ENCODE data around the gene NUDT16L1. TPM values are rescaled to one million over a fixed set of nuclear protein-coding genes. Genes with fewer than 3 reads are reported as not detected.
"Not testable (repeated sequence)": the region's sequence is repeated elsewhere in the genome, so short reads cannot be mapped to it uniquely, and the experiment has no call there.

The NUDT16L1 gene
- total RNA-seq, 1 experiment from 2014 or later: 28.7 TPM

GRCh38 chr16:4713663-4714501 lies 20.5 kb downstream of the NUDT16L1 start:
- DNase-seq (ENCODE audit: low read depth): no peak

GRCh38 chr16:4714996-4715395 lies 21.6 kb downstream of the NUDT16L1 start:
- DNase-seq (ENCODE audit: low read depth): no peak

DNA sequence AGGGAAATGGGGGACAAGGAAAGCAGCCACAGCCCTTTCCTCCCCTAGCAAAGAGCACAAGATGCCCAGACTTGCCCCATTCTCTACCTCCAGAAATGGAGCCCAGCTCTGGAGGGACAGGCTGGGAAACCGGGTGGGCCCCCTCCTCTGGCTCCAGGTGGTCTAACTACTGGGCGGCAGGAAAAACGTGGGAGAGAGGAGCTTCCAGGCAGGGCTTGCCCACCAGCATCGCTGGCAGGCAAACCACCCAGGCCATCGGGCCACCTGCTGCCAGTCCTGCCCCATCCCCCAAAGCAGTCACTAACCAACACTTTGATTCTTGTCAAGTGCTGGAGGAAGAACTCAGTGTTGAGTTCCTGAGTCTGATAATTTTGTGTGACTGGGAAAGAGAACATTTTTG lies 25.1 kb downstream of the NUDT16L1 start:
- no peak for DNase-seq (ENCODE audit: low read depth)

- DNase-seq (ENCODE audit: low read depth): no peak
Measured at GRCh38 chr16:4723071-4723767, 29.9 kb downstream of the NUDT16L1 start.

- DNase-seq (ENCODE audit: low read depth): no peak
Measured at GRCh38 chr16:4724661-4725270, 31.4 kb downstream of the NUDT16L1 start.

DNA sequence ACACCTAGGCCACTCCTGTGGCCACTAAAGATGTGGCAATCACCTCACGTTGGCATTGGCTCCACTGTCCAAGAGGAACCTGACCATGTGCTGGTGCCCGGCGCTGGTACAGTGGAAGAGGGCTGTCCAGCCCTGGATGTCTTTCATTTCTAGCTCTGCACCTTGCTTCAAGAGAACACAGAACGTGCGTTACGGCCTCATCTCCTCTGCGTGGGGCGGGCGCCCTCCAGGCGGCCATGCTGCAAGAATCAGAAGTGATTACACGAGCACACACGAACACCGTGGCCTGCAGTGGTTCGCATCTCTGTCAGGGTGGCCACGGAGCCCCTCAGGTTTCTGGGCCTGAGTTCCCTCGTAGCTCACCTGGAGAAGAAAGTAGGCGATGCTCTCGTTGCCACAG lies 33.3 kb downstream of the NUDT16L1 start:
- no peak for DNase-seq (ENCODE audit: low read depth)

GRCh38 chr16:4728676-4729075 lies 35.3 kb downstream of the NUDT16L1 start:
- DNase-seq (ENCODE audit: low read depth): no peak

DNA sequence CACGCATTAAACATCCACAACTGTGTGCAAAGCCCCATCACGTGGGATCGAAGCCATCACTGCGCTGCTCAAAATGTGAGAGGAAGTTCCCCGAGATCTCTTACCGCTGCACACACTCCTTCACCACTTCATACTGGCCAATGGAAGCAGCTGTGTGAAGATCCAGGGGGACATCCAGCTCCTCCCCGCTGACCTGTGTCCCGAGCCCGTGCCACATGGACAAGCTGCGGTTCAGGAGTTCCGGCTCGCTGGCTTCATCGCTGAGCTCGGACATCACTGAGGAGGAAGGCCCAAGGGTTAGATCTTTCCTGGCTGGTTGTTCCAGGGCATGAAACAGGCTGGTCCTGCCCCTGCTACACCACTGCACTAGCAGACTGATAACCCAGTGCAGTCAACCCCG lies 36.5 kb downstream of the NUDT16L1 start:
- no peak for DNase-seq (ENCODE audit: low read depth)

GRCh38 chr16:4733211-4733742 lies 39.9 kb downstream of the NUDT16L1 start:
- DNase-seq (ENCODE audit: low read depth): no peak

- DNase-seq (ENCODE audit: low read depth): no peak
Measured at GRCh38 chr16:4733747-4734062, 40.3 kb downstream of the NUDT16L1 start.

DNA sequence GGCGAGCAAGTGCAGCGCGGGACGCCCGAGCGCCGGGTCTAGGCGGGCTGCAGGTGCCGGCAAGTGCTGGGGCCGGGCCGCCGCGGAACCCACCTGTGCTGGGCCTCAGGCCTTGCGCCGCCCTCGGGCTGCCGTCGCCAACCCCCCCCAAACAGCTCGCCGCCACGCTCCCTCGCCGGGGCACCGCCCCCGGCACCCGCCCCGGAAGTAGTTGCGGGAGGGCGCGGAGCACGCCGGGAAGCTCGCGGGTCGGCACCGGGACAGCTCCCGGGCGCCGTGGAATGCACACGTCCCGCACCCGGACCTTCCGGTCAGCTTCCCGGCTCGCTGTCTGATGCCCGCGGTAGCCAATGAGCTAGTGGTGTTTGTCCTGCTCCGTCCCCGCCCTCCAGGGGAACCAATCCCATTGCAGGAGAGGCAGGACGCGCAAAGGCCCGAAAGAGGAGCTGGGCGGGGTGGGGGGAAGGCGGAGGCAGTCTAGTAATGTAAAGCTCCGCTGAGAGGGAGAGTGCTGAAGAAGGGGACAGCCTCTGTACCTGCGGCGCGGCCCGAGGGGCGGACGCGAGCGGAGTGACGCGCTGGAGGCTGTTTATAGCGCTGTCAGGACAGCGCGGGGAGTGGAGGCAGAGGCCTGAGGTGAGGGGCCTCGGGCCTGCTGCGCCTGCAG lies 40.8 kb downstream of the NUDT16L1 start, which contains the start of the genes ANKS3 and DNAAF8:
Gene ANKS3 (minus strand): TSS at position 209 of the 667 bp plus-strand sequence. CDS start 4,122 bp downstream, outside the sequence.
Gene DNAAF8 (plus strand): TSS at position 475 of the 667 bp plus-strand sequence. CDS start 1,978 bp downstream, outside the sequence.
- peak; percentile 96 for DNase-seq (ENCODE audit: low read depth)

GRCh38 chr16:4734730-4735535 lies 41.6 kb downstream of the NUDT16L1 start:
- peak; percentile 79 for DNase-seq (ENCODE audit: low read depth)

GRCh38 chr16:4736546-4736945 lies 43.2 kb downstream of the NUDT16L1 start:
- no peak for DNase-seq (ENCODE audit: low read depth)

DNA sequence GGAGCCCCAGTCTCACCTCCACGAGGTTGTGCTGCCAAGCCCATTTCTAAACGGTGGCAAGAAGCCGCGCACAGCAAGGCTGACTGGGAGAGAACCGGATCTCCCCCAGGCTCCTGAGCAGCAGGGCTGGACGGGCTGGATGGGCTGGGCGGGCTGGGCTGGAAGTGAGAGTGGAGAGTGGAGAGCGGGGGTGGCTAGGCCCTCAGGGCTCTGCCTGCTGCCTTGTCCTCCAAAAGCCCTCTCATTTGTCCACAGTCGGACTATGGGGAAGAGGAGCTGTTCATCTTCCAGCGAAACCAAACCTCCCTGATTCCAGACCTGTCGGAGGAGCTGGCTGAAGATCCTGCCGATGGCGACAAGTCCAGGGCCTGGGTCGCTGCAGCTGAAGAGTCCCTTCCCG lies 44.2 kb downstream of the NUDT16L1 start:
- DNase-seq (ENCODE audit: low read depth): no peak

GRCh38 chr16:4738370-4738769 lies 45.0 kb downstream of the NUDT16L1 start:
- not testable (repeated sequence) for DNase-seq (ENCODE audit: low read depth)

GRCh38 chr16:4743226-4743878 lies 50.0 kb downstream of the NUDT16L1 start:
- no peak for DNase-seq (ENCODE audit: low read depth)

DNA sequence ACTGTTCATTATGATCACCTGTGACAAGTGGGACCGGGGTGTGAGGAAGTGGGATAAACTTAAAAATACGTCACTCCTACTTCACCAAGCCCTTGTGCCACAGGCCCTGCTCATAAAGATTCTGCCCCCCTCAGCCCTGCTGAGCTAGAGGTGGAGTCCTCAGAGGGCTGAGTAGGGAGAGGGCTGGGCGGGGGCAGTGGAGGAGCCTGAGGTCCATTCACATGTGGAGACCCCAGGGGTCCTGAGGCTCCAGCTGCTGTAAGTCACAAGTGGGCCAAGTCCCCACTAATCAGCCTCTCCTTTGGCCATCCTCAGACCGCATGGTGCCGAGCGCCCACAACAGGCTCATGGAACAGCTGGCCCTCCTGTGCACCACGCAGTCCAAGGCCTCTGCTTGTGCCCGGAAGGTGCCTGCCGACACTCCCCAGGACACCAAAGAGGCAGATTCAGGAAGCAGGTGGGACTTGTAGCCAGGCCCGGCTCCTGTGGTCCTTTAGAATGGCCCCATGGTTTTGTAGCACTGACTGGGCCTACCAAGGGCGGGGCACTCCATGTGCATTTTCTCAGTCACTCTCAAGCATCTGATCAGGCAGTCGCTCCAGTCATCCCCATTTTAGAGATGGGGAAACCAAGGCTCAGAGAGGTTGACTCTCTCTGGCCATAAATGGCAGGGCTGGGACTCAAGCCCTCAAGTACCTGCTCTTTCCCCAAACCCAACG lies 51.4 kb downstream of the NUDT16L1 start:
- DNase-seq (ENCODE audit: low read depth): no peak

DNA sequence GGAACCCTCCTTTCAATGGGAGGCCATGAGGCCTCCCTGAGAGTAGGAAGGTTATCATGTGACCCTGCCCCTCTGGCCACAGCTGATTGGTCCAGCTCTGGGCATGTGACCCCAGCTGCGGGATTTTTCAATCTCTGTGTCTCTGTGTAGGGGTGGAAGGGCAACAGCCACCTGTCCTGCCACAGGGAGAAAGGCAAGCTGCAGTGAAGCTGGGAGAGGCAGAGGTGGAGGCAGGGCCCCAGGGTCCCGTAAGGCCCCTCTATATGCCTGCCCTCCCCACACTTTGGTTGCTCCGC lies 51.9 kb downstream of the NUDT16L1 start:
- DNase-seq (ENCODE audit: low read depth): no peak

All from RPMI7951 (cell line).